Vagina (tissue), 2 donors: ENCODE measurements around the gene FGGY. TPM values are rescaled to one million over a fixed set of nuclear protein-coding genes. Genes with fewer than 3 reads are reported as not detected.

Experiments used
- DNase-seq, 2 donors: peaks; one replicate each; pipeline ENCODE4 v3.0.0-alpha.2; 2017; ENCODE audit errors: extremely low spot score in 2 of 2
- H3K27ac ChIP-seq: fragments of 200-600 bp; sonication (generic); one replicate; pipeline ENCODE4 v1.5.1; 2019
- H3K27me3 ChIP-seq: fragments of 200-600 bp; sonication (generic); one replicate; pipeline ENCODE4 v1.5.1; 2019
- H3K36me3 ChIP-seq, 2 donors: fragments of 200-600 bp; sonication (generic); one replicate each; pipeline ENCODE4 v1.5.1; 2017 to 2019
- H3K4me1 ChIP-seq: fragments of 200-600 bp; sonication (generic); one replicate; pipeline ENCODE4 v1.5.1; 2019
- H3K4me3 ChIP-seq, 2 donors: fragments of 200-600 bp; sonication (generic); 1 replicate in 1 of 2; 2 replicates in 1 of 2; pipeline ENCODE4 v1.5.1; 2016 to 2019
- H3K9me3 ChIP-seq: fragments of 200-600 bp; sonication (generic); one replicate; pipeline ENCODE4 v1.5.1; 2019
- POLR2A ChIP-seq, 2 donors: fragments of 450-650 bp; IDR thresholded peaks; one replicate each; pipeline ENCODE4 v1.6.1; 2017; ENCODE audit warnings: antibody characterized with exemption in 2 of 2, mild to moderate bottlenecking in 2 of 2, moderate library complexity in 2 of 2
- POLR2AphosphoS5 ChIP-seq, 2 donors: sonication (generic); formaldehyde crosslinking; IDR thresholded peaks; one replicate each; pipeline ENCODE4 v1.9.0; 2017; ENCODE audit warnings: antibody characterized with exemption in 2 of 2, mild to moderate bottlenecking in 2 of 2, low read depth in 1 of 2; ENCODE audit not compliant: insufficient read depth in 1 of 2
- intact Hi-C: fragments of 100-400 bp; cut with DNase I; formaldehyde crosslinking; loops from one replicate; pipeline ENCODE4 v1.15.1; 2023
- total RNA-seq: library from RNA; depleted of rRNA; stranded (reverse); fragments of >200 nt; gene quantifications from one replicate; pipeline ENCODE4 v1.2.3, GENCODE V29; 2016
- TF ChIP-seq, protein P1 (sequence below), 3 experiments: fragments of 450-650 bp in 2 of 3; fragments of 200-600 bp in 1 of 3; sonication (generic) in 1 of 3; IDR thresholded peaks; one replicate each; pipeline ENCODE4 v1.5.1; 2017 to 2019; ENCODE audit warnings: antibody characterized with exemption in 3 of 3, mild to moderate bottlenecking in 2 of 3, moderate library complexity in 2 of 3

FGGY gene
- total RNA-seq, 1 donor from 2014 or later: 11.8 TPM

DNA sequence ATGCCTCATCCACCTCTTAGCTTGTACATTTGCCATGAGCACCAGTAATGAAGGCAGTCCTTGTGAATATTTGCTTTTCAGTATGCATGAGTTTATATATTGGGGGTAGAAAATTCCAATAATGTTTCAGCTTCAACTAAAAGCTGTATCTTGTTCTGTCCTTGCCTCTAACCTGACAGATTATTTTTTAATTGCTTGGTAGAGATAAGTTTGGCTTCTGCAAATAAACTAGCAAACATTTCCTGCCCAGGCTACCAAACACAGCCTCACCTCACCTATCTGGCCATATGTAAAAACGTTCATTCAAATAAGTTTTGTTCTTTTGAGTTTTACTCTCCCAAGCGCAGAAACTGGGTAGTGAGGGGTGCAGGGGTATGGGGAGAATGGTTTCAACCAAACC is 442.2 kb downstream of the FGGY start:
- Histone ChIP-seq H3K4me1 (peaks cover 14% of the 10 kb centered on the region), H3K27ac (no peak overlapping the region), H3K4me3 (no peak overlapping the region), H3K27me3 (no peaks in the 10 kb centered on the region), H3K36me3 (no peaks in the 10 kb centered on the region), H3K9me3 (no peaks in the 10 kb centered on the region)
- intact Hi-C loops: no loop called here
- DNase-seq: no peak
- no peak for TF ChIP-seq POLR2AphosphoS5 (IDR thresholded peaks at IDR 0.05; ENCODE audit: insufficient read depth in 1 of 2, low read depth in 1 of 2)
- TF ChIP-seq POLR2A (IDR thresholded peaks at IDR 0.05): no peak
- TF ChIP-seq, protein P1, sequence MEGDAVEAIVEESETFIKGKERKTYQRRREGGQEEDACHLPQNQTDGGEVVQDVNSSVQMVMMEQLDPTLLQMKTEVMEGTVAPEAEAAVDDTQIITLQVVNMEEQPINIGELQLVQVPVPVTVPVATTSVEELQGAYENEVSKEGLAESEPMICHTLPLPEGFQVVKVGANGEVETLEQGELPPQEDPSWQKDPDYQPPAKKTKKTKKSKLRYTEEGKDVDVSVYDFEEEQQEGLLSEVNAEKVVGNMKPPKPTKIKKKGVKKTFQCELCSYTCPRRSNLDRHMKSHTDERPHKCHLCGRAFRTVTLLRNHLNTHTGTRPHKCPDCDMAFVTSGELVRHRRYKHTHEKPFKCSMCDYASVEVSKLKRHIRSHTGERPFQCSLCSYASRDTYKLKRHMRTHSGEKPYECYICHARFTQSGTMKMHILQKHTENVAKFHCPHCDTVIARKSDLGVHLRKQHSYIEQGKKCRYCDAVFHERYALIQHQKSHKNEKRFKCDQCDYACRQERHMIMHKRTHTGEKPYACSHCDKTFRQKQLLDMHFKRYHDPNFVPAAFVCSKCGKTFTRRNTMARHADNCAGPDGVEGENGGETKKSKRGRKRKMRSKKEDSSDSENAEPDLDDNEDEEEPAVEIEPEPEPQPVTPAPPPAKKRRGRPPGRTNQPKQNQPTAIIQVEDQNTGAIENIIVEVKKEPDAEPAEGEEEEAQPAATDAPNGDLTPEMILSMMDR (IDR thresholded peaks at IDR 0.05): no peak

DNA sequence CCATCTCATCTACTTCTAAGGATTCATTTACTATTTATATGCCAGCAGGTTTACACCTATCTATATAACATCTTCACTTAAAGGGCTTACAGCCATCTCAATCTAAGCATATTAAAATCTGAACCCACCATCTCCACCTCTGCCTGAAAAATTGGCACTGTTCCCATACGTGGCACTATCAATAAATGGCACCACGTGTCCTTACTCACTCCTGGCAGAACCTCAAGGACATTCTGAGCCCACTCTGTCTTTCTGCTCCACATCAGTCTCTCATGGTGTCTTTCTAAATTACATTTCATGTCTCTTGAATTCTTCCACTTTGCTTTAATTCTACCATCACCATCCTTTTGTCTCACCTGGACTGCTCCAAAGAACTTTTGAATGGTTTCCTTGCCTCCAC is 445.6 kb downstream of the FGGY start:
- Histone ChIP-seq H3K27ac (peak overlapping the region; percentile 89), H3K9me3 (no peaks in the 10 kb centered on the region), H3K36me3 (no peaks in the 10 kb centered on the region), H3K4me1 (peaks cover 21% of the 10 kb centered on the region), H3K27me3 (no peaks in the 10 kb centered on the region), H3K4me3 (no peak overlapping the region)
- intact Hi-C loops: no loop called here
- no peak for TF ChIP-seq POLR2A (IDR thresholded peaks at IDR 0.05)
- TF ChIP-seq, protein P1 (IDR thresholded peaks at IDR 0.05): no peak
- no peak for TF ChIP-seq POLR2AphosphoS5 (IDR thresholded peaks at IDR 0.05; ENCODE audit: insufficient read depth in 1 of 2, low read depth in 1 of 2)
- DNase-seq: no peak

DNA sequence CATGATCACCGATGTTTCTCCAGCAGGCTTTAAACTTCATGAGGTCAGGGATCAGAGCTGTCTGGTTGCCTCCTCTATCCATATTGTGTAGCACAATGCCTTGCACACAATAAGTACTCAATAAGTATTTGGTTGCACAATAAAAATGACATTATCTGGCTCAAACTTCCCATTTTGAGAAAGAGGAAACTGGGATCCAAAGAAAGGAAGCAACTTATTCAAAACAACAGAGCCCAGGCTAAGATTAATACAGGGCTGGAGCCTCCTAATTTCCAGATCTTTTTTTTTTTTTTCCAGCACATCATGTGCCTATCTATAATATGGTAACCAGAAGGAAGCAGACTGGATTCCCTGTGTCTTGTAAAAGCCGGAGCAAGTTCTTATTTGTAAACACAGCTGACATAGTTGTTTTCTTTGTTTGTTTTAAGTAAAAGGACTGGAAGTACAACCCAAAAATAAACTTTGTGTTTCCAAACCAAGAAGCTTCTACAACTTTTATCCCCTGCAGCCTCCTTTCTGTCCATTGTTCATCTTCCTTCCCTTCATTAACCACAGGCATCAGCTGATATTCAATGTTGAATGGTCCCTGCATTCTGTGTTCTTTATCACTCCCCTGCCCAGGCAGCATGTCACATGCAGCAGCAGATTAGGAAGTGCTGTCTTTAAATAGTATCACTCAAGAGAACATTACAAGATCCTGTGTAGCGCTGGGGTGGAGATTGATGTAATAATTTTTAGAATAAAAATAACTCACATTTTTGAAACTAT is 446.6 kb downstream of the FGGY start:
- peak overlapping the region; percentile 89 for H3K27ac ChIP-seq
- no peak overlapping the region for H3K4me3 ChIP-seq
- intact Hi-C loops: no loop called here
- no peaks in the 10 kb centered on the region for H3K9me3 ChIP-seq
- TF ChIP-seq POLR2AphosphoS5 (IDR thresholded peaks at IDR 0.05; ENCODE audit: insufficient read depth in 1 of 2, low read depth in 1 of 2): peak in 1 of 2 donors; percentile 77
- TF ChIP-seq, protein P1 (IDR thresholded peaks at IDR 0.05): no peak
- no peak for TF ChIP-seq POLR2A (IDR thresholded peaks at IDR 0.05)
- H3K36me3 ChIP-seq: no peaks in the 10 kb centered on the region
- DNase-seq: no peak
- H3K27me3 ChIP-seq: no peaks in the 10 kb centered on the region
- H3K4me1 ChIP-seq: peaks cover 21% of the 10 kb centered on the region

DNA sequence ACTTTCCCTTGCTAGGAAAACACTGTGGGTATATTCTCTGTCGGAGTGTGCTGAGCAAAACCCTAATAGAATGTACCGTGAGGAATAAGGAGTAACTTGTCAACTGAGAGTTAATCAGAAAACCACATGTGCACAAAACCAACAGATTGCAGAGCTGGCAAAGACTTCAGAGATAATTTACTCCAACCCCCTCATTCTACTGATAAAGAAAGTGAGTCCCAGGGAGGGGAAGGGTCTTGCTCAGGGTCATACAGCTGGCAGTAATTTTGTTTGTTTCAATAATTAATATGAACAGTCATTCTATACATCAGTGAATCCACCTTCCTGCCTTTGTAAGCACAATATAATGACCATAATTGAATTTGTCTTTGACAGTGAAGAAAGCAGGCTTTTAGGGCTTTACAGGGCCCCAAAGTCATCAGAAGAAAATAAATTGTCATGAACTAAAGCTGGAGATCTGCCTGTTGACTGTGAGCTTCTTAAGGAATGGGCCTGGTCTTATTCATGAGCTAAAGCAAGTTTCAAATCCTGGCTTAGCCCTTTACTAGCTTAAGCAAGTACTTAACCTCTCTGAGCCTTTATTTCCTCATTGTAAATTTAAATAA is 450.6 kb downstream of the FGGY start:
- Histone ChIP-seq H3K9me3 (no peaks in the 10 kb centered on the region), H3K4me3 (no peak overlapping the region), H3K27ac (no peak overlapping the region), H3K4me1 (peaks cover 40% of the 10 kb centered on the region), H3K27me3 (no peaks in the 10 kb centered on the region), H3K36me3 (no peaks in the 10 kb centered on the region)
- no peak for DNase-seq
- intact Hi-C loops: no loop called here
- no peak for TF ChIP-seq POLR2A (IDR thresholded peaks at IDR 0.05)
- TF ChIP-seq, protein P1 (IDR thresholded peaks at IDR 0.05): no peak
- TF ChIP-seq POLR2AphosphoS5 (IDR thresholded peaks at IDR 0.05; ENCODE audit: insufficient read depth in 1 of 2, low read depth in 1 of 2): no peak

DNA sequence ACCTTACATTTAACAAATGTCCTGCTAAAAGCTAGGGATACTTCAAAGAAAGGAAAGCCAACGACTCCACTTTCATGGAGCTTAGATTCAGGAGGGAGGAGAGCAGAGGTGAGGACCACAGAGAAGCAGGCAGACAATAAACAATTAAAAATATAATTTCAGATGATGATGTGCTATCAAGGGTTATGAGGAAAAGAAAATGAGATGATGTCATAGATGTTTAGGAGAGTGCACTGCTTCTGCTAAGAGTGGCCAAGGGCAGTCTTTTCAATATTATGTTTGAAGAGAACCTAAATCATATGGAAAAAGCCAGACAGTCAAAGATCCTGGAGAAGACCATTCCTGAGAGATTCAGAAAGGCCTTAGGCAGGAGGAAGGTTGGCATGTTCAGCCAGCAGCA is 451.2 kb downstream of the FGGY start:
- DNase-seq: no peak
- Histone ChIP-seq H3K36me3 (no peaks in the 10 kb centered on the region), H3K9me3 (no peaks in the 10 kb centered on the region), H3K4me1 (peaks cover 36% of the 10 kb centered on the region), H3K27me3 (no peaks in the 10 kb centered on the region), H3K27ac (no peak overlapping the region), H3K4me3 (no peak overlapping the region)
- TF ChIP-seq, protein P1 (IDR thresholded peaks at IDR 0.05): no peak
- TF ChIP-seq POLR2A (IDR thresholded peaks at IDR 0.05) (no peak), POLR2AphosphoS5 (IDR thresholded peaks at IDR 0.05; ENCODE audit: insufficient read depth in 1 of 2, low read depth in 1 of 2) (no peak)
- intact Hi-C loops: no loop called here
